Trophoblast cell (in vitro differentiated cells and primary cell): ENCODE measurements around the gene RHOT2.

Experiments
- DNase-seq, 2 donors: peaks; one replicate each; pipeline ENCODE4 v3.0.0-alpha.2; 2016
- H2AFZ ChIP-seq: 2 replicates; pipeline ENCODE4 v1.6.1; 2013; ENCODE audit warnings: low read length, moderate library complexity, mild to moderate bottlenecking; ENCODE audit not compliant: insufficient read depth, poor library complexity
- H2AK5ac ChIP-seq: 2 replicates; pipeline ENCODE4 v1.6.1; 2013; ENCODE audit warnings: mild to moderate bottlenecking, low read length
- H2BK120ac ChIP-seq: 2 replicates; pipeline ENCODE4 v1.6.1; 2013; ENCODE audit warnings: low read length, mild to moderate bottlenecking, moderate library complexity; ENCODE audit not compliant: insufficient read depth, poor library complexity
- H2BK12ac ChIP-seq: 2 replicates; pipeline ENCODE4 v1.6.1; 2013; ENCODE audit warnings: mild to moderate bottlenecking, low read length, moderate library complexity
- H2BK5ac ChIP-seq: 2 replicates; pipeline ENCODE4 v1.6.1; 2013; ENCODE audit warnings: low read length, low read depth, moderate library complexity, mild to moderate bottlenecking; ENCODE audit not compliant: poor library complexity
- H3K14ac ChIP-seq: 2 replicates; pipeline ENCODE4 v1.6.1; 2013; ENCODE audit warnings: mild to moderate bottlenecking, low read length
- H3K18ac ChIP-seq: 2 replicates; pipeline ENCODE4 v1.6.1; 2013; ENCODE audit warnings: mild to moderate bottlenecking, low read length
- H3K23ac ChIP-seq: 2 replicates; pipeline ENCODE4 v1.6.1; 2013; ENCODE audit warnings: low read length
- H3K27ac ChIP-seq: 2 replicates; pipeline ENCODE4 v1.5.1; 2013; ENCODE audit warnings: low read depth, mild to moderate bottlenecking, inconsistent platforms, low read length, moderate library complexity
- H3K27me3 ChIP-seq: 2 replicates; pipeline ENCODE4 v1.6.1; 2013; ENCODE audit warnings: inconsistent platforms, mild to moderate bottlenecking, low read length, moderate library complexity; ENCODE audit not compliant: insufficient read depth
- H3K36me3 ChIP-seq, 2 experiments: 1 replicate in 1 of 2; 2 replicates in 1 of 2; pipeline ENCODE4 v1.6.1; 2013; ENCODE audit warnings: low read length in 2 of 2, mild to moderate bottlenecking in 2 of 2, moderate library complexity in 1 of 2; ENCODE audit not compliant: insufficient read depth in 2 of 2, control insufficient read depth in 1 of 2
- H3K4ac ChIP-seq: 2 replicates; pipeline ENCODE4 v1.6.1; 2013; ENCODE audit warnings: low read depth, mild to moderate bottlenecking, low read length, moderate library complexity
- H3K4me1 ChIP-seq, 2 experiments: 1 replicate in 1 of 2; 2 replicates in 1 of 2; pipeline ENCODE4 v1.6.1; 2013; ENCODE audit warnings: low read length in 2 of 2, mild to moderate bottlenecking in 2 of 2, moderate library complexity in 1 of 2; ENCODE audit not compliant: insufficient read depth in 2 of 2, control insufficient read depth in 1 of 2
- H3K4me2 ChIP-seq: 2 replicates; pipeline ENCODE4 v1.6.1; 2013; ENCODE audit warnings: inconsistent platforms, mild to moderate bottlenecking, low read length, moderate library complexity
- H3K4me3 ChIP-seq: 2 replicates; pipeline ENCODE4 v1.5.1; 2013; ENCODE audit warnings: mild to moderate bottlenecking, low read depth, low read length, inconsistent platforms
- H3K79me1 ChIP-seq: one replicate; pipeline ENCODE4 v1.6.1; 2013; ENCODE audit warnings: low read length
- H3K79me2 ChIP-seq: 2 replicates; pipeline ENCODE4 v1.6.1; 2013; ENCODE audit warnings: low read length, mild to moderate bottlenecking; ENCODE audit not compliant: control insufficient read depth, insufficient read depth, poor library complexity
- H3K9ac ChIP-seq: 2 replicates; pipeline ENCODE4 v1.6.1; 2013; ENCODE audit warnings: mild to moderate bottlenecking, low read length
- H3K9me3 ChIP-seq: 2 replicates; pipeline ENCODE4 v1.6.1; 2013; ENCODE audit warnings: low read depth, mild to moderate bottlenecking, control low read depth, inconsistent platforms, low read length; ENCODE audit not compliant: insufficient read depth
- H4K12ac ChIP-seq: 2 replicates; pipeline ENCODE4 v1.6.1; 2013; ENCODE audit warnings: low read depth, mild to moderate bottlenecking, low read length, moderate library complexity
- H4K8ac ChIP-seq: 2 replicates; pipeline ENCODE4 v1.6.1; 2013; ENCODE audit warnings: low read depth, mild to moderate bottlenecking, low read length, moderate library complexity
- H4K91ac ChIP-seq: one replicate; pipeline ENCODE4 v1.6.1; 2013; ENCODE audit warnings: low read depth, mild to moderate bottlenecking, low read length, moderate library complexity
- WGBS: extraction: QIAGEN DNeasy Blood & Tissue Kit; methylation state at CpG from one replicate; pipeline ENCODE4 v1.1.7; 2013; ENCODE audit warnings: missing lambda C conversion rate; ENCODE audit not compliant: insufficient read length, insufficient coverage; ENCODE audit errors: extremely low coverage; 5-methylcytosine and 5-hydroxymethylcytosine counted together

RHOT2 gene

DNA sequence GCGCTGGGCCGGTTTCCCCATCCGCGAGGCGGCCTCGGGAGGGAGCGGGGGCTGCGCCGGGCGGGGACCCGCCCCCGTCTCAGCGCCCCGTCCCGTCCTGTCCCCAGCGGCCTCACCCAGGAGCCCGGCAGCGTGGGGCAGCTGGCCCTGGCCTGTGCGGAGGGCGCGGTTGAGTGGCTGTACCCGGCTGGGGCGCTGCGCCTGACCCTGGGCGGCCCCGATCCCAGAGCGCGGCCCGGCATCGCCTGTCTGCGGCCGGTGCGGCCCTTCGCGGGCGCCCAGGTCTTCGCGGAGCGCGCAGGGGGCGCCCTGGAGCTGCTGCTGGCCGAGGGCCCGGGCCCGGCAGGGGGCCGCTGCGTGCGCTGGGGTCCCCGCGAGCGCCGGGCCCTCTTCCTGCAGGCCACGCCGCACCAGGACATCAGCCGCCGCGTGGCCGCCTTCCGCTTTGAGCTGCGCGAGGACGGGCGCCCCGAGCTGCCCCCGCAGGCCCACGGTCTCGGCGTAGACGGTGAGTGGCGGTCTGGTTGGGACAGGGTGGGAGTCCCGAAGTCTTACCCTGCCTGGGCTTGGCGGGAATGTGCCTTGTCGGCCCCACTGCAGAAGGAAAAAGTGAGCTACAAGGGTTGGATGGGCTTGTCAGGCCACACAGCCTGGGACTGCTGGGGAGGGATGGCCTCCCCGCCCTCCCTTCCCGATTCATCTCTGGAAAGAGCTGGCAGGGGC is 47.7 kb downstream of the RHOT2 start:
- no peaks in the 10 kb centered on the region for H3K36me3 ChIP-seq
- H3K4me1 ChIP-seq = peaks cover 24 to 28% of the 10 kb centered on the region in 2 experiments
- no peak overlapping the region for H3K9ac ChIP-seq
- peak overlapping the region; percentile 40 for H4K8ac ChIP-seq
- H2AFZ ChIP-seq = no peak overlapping the region
- H3K27me3 ChIP-seq = peaks cover 12% of the 10 kb centered on the region
- H3K23ac ChIP-seq = no peak overlapping the region
- peaks cover 2% of the 10 kb centered on the region for H3K79me2 ChIP-seq
- peak overlapping the region; percentile 67 for H3K4me3 ChIP-seq
- no peak overlapping the region for H3K27ac ChIP-seq
- no peak overlapping the region for H3K18ac ChIP-seq
- no CpG with 5 or more reads among the region's 74 CpGs for WGBS
- H4K91ac ChIP-seq = no peak overlapping the region
- no peak overlapping the region for H2BK120ac ChIP-seq
- H3K79me1 ChIP-seq = peaks cover 4% of the 10 kb centered on the region
- no peak overlapping the region for H4K12ac ChIP-seq
- no peak overlapping the region for H2BK5ac ChIP-seq
- no peak overlapping the region for H2BK12ac ChIP-seq
- DNase-seq = no peak
- peaks cover 12% of the 10 kb centered on the region for H3K9me3 ChIP-seq
- H3K14ac ChIP-seq = no peak overlapping the region
- peak overlapping the region; percentile 93 for H3K4me2 ChIP-seq
- H3K4ac ChIP-seq = no peak overlapping the region
- H2AK5ac ChIP-seq = no peak overlapping the region

DNA sequence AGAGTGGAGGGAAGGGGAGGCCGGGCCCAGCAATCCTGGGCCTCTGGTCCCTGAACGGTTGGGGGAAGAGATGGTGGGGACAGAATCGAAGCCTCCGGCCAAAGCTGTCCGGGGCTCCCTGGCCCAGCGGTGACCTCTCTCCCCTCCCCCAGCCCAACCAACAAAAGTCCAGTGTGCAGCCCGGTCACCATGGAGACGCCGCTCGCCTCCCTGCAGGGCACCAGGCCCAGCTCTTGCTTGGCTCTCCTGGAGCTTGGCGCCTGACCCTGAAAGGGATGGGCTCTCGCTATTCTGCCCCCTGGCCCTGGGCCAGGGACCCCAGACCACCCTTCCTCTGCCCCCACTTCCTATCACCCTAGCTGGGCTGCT is 48.3 kb downstream of the RHOT2 start:
- WGBS = no CpG with 5 or more reads among the region's 12 CpGs
- H3K9ac ChIP-seq = no peak overlapping the region
- DNase-seq = no peak

DNA sequence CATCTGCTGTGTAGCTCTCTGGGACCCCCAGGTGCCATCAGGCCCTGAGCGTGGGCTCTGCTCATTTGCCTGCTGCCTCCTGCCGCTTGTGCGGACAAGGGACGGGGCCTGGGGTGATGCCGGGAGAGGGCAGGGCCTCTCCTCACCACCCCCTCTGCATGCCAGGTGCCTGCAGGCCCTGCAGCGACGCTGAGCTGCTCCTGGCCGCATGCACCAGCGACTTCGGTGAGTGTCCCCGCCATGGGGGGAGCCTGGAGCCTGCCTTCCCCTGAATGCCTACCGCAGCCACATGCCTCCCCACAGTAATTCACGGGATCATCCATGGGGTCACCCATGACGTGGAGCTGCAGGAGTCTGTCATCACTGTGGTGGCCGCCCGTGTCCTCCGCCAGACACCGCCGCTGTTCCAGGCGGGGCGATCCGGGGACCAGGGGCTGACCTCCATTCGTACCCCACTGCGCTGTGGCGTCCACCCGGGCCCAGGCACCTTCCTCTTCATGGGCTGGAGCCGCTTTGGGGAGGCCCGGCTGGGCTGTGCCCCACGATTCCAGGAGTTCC is 48.9 kb downstream of the RHOT2 start:
- Histone ChIP-seq H2AFZ (no peak overlapping the region), H3K4ac (no peak overlapping the region)
- no CpG with 5 or more reads among the region's 29 CpGs for WGBS

More for the DNA sequence above, 48.3 kb downstream of the RHOT2 start:
- H2AK5ac ChIP-seq = no peak overlapping the region
- H3K4ac ChIP-seq = no peak overlapping the region
- no peak overlapping the region for H3K4me2 ChIP-seq
- H3K14ac ChIP-seq = no peak overlapping the region
- no peak overlapping the region for H3K23ac ChIP-seq
- no peak overlapping the region for H2BK120ac ChIP-seq
- H3K27me3 ChIP-seq = peaks cover 12% of the 10 kb centered on the region
- no peak overlapping the region for H4K91ac ChIP-seq
- no peak overlapping the region for H2BK5ac ChIP-seq
- no peak overlapping the region for H2BK12ac ChIP-seq
- H3K27ac ChIP-seq = no peak overlapping the region
- H3K18ac ChIP-seq = no peak overlapping the region
- peaks cover 9% of the 10 kb centered on the region for H3K79me1 ChIP-seq
- H4K12ac ChIP-seq = no peak overlapping the region
- no peaks in the 10 kb centered on the region for H3K36me3 ChIP-seq
- H3K79me2 ChIP-seq = peaks cover 6% of the 10 kb centered on the region
- H4K8ac ChIP-seq = no peak overlapping the region
- no peak overlapping the region for H3K4me3 ChIP-seq
- no peak overlapping the region for H2AFZ ChIP-seq
- peaks cover 12% of the 10 kb centered on the region for H3K9me3 ChIP-seq
- H3K4me1 ChIP-seq = peaks cover 24 to 30% of the 10 kb centered on the region in 2 experiments

DNA sequence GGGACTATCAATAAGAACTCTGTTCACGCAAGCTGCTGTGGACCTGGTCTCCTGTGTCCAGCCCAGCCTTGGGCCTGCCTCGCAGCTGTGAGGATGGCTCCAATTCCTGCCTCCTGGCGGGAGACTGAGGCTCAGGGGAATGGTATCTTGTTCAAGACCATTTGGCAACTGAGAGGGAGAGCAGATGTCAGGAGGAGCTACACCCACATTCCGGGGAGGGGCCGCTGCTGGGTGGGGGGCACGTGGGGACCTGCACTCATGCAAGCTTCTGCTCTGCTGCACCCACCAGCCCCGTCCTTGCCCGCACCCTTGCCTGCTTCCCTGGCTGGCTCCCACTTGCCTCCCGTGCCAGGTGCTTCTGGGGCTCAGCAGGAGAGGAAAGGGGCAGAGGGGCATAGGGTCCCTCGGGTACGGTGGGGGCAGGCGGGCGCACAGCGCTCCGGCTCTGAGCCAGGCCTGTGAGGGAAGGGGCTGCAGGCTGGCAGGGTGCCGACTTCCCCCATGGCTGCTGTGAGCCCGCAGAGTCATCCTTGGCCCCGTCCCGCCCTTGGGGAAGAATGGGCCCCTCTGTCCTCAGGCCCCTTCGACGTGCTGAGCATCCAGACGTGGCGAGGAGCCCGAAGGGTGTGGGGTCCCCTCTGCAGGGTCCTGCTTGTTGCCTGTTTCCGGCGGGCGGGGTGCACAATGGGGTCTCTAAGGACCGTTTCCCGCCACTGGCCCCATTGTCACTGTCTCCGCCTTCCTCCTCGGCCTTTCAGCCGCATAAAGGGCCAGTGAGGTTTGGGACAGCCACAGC is 49.7 kb downstream of the RHOT2 start:
- Histone ChIP-seq H3K79me1 (peaks cover 11% of the 10 kb centered on the region), H3K27ac (no peak overlapping the region), H3K9me3 (peaks cover 15% of the 10 kb centered on the region), H2BK5ac (no peak overlapping the region), H4K8ac (no peak overlapping the region), H3K4ac (no peak overlapping the region), H2BK12ac (no peak overlapping the region), H3K4me1 (peaks cover 31 to 35% of the 10 kb centered on the region in 2 experiments), H3K18ac (no peak overlapping the region), H3K4me3 (no peak overlapping the region), H4K12ac (no peak overlapping the region), H3K4me2 (no peak overlapping the region), H3K23ac (no peak overlapping the region), H2BK120ac (no peak overlapping the region), H3K79me2 (peaks cover 6% of the 10 kb centered on the region), H3K36me3 (peaks cover 0 to 3% of the 10 kb centered on the region in 2 experiments), H3K9ac (no peak overlapping the region), H3K27me3 (peaks cover 12% of the 10 kb centered on the region), H4K91ac (no peak overlapping the region), H2AK5ac (no peak overlapping the region), H3K14ac (no peak overlapping the region), H2AFZ (no peak overlapping the region)
- no CpG with 5 or more reads among the region's 32 CpGs for WGBS
- DNase-seq = no peak

More for the DNA sequence above, 48.9 kb downstream of the RHOT2 start:
- Histone ChIP-seq H3K14ac (no peak overlapping the region), H3K79me1 (peaks cover 11% of the 10 kb centered on the region), H2BK120ac (no peak overlapping the region), H3K27ac (no peak overlapping the region), H3K9me3 (peaks cover 15% of the 10 kb centered on the region), H3K4me3 (no peak overlapping the region), H3K23ac (no peak overlapping the region), H3K4me2 (no peak overlapping the region), H3K18ac (no peak overlapping the region), H2AK5ac (no peak overlapping the region), H2BK12ac (no peak overlapping the region), H3K36me3 (no peaks in the 10 kb centered on the region), H4K8ac (no peak overlapping the region), H4K12ac (no peak overlapping the region), H3K79me2 (peaks cover 6% of the 10 kb centered on the region), H3K9ac (no peak overlapping the region), H2BK5ac (no peak overlapping the region), H3K4me1 (peaks cover 30 to 35% of the 10 kb centered on the region in 2 experiments), H4K91ac (no peak overlapping the region), H3K27me3 (peaks cover 12% of the 10 kb centered on the region)
- no peak for DNase-seq
